HepG2 (cell line): ENCODE results near the gene SPPL3. TPM values are rescaled to one million over a fixed set of nuclear protein-coding genes. Genes with fewer than 3 reads are reported as not detected.

Experiments used
- ATAC-seq: fragments of 200-7000 bp; cut with Tn5 transposase; 3 replicates; pipeline ENCODE4 v1.9.1; 2020; ENCODE audit warnings: mild to moderate bottlenecking, moderate library complexity
- BruUV-seq: library from RNA; stranded (reverse); fragments of 400-500 nt; replicated peaks from 2 replicates; lab custom pipeline; 2021; lab: Mats Ljungman, UMichigan
- CTCF ChIA-PET: fragments of 300-600 bp; formaldehyde crosslinking; extraction: SDS; loops from one replicate; lab custom pipeline; 2021; ENCODE audit warnings: low total read pairs, inconsistent platforms, low intra/inter-chr PET ratio; lab: Yijun Ruan, JAX
- POLR2A ChIA-PET: fragments of 350-600 bp; sonication (Branson Sonifier 250); formaldehyde crosslinking; loops from one replicate; lab custom pipeline; 2020; ENCODE audit warnings: antibody characterized with exemption, inconsistent platforms; lab: Yijun Ruan, JAX
- DNase-seq: peaks from one replicate; pipeline ENCODE4 v3.0.0-alpha.2; 2015; ENCODE audit warnings: low spot score
- FAIRE-seq: peaks from 3 replicates; lab custom pipeline; 2011; peaks lifted over from hg19 to GRCh38; lab: Jason Lieb, UNC
- H2AFZ ChIP-seq: one replicate; pipeline ENCODE4 v1.6.1; 2011; ENCODE audit warnings: low read length, inconsistent platforms
- H3K27ac ChIP-seq: fragments of 300-600 bp; 3 replicates; pipeline ENCODE4 v1.8.0; 2011; ENCODE audit warnings: mixed run types, mild to moderate bottlenecking, mixed read lengths, low read length, inconsistent platforms; ENCODE audit not compliant: insufficient read depth; ENCODE audit errors: extremely low read length
- H3K27me3 ChIP-seq, 2 experiments: fragments of 200-600 bp in 1 of 2; 2 replicates in 1 of 2; 3 replicates in 1 of 2; pipeline versions ENCODE4 v1.6.0 to v1.8.0; 2011; ENCODE audit warnings: low read length in 2 of 2, mild to moderate bottlenecking in 2 of 2, moderate library complexity in 2 of 2, inconsistent platforms in 1 of 2; ENCODE audit not compliant: insufficient read depth in 2 of 2, control insufficient read depth in 1 of 2
- H3K36me3 ChIP-seq, 2 experiments: fragments of 200-600 bp in 1 of 2; replicated peaks in 1 of 2; 2 replicates in 1 of 2; 3 replicates in 1 of 2; pipeline versions ENCODE4 v1.5.1 to v1.8.0; 2011; ENCODE audit warnings: low read length in 2 of 2, inconsistent platforms in 1 of 2; ENCODE audit not compliant: insufficient read depth in 2 of 2, control insufficient read depth in 1 of 2
- H3K4me1 ChIP-seq: 2 replicates; pipeline ENCODE4 v1.5.1; 2012; ENCODE audit warnings: low read length, inconsistent platforms; ENCODE audit not compliant: insufficient read depth
- H3K4me2 ChIP-seq: 2 replicates; pipeline ENCODE4 v1.6.0; 2011; ENCODE audit warnings: low read depth, low read length, inconsistent platforms
- H3K4me3 ChIP-seq, 3 experiments: fragments of 200-600 bp in 1 of 3; sonication (generic), shearing (Covaris generic) in 1 of 3; replicated peaks in 1 of 3; 2 replicates each; pipeline ENCODE4 v1.5.1; 2011 to 2016; ENCODE audit warnings: low read length in 3 of 3, inconsistent platforms in 2 of 3, low read depth in 2 of 3, mild to moderate bottlenecking in 2 of 3, control low read depth in 1 of 3, mixed read lengths in 1 of 3; ENCODE audit not compliant: insufficient read depth in 1 of 3
- H3K79me2 ChIP-seq: one replicate; pipeline ENCODE4 v1.6.1; 2011; ENCODE audit warnings: low read length, inconsistent platforms; ENCODE audit not compliant: insufficient read depth
- H3K9ac ChIP-seq: 2 replicates; pipeline ENCODE4 v1.6.0; 2011; ENCODE audit warnings: mild to moderate bottlenecking, low read depth, low read length, inconsistent platforms; ENCODE audit not compliant: insufficient read depth
- H3K9me3 ChIP-seq: 2 replicates; pipeline ENCODE4 v1.5.1; 2012; ENCODE audit warnings: mild to moderate bottlenecking, low read length
- H4K20me1 ChIP-seq: 2 replicates; pipeline ENCODE4 v1.6.0; 2011; ENCODE audit warnings: inconsistent platforms, mild to moderate bottlenecking, low read length, moderate library complexity; ENCODE audit not compliant: insufficient read depth
- ARNTL ChIP-seq: sonication (generic); formaldehyde crosslinking; IDR thresholded peaks from 2 replicates; pipeline ENCODE4 v1.4.0; 2020; ENCODE audit warnings: mild to moderate bottlenecking, missing genetic modification reagents
- ATF3 ChIP-seq: sonication (generic); formaldehyde crosslinking; IDR thresholded peaks from 2 replicates; pipeline ENCODE4 v1.4.0; 2020; ENCODE audit warnings: missing genetic modification reagents
- DZIP1 ChIP-seq: sonication (generic); formaldehyde crosslinking; IDR thresholded peaks from 2 replicates; pipeline ENCODE4 v1.5.0; 2020; ENCODE audit warnings: mild to moderate bottlenecking, missing genetic modification reagents
- LRRFIP1 ChIP-seq: sonication (generic); formaldehyde crosslinking; conservative IDR thresholded peaks from 2 replicates; pipeline ENCODE4 v1.4.0; 2020; ENCODE audit warnings: missing genetic modification reagents
- MYPOP ChIP-seq: sonication (generic); formaldehyde crosslinking; IDR thresholded peaks from 2 replicates; pipeline ENCODE4 v1.8.1; 2023; ENCODE audit warnings: mild to moderate bottlenecking, moderate library complexity, missing genetic modification reagents
- NFYC ChIP-seq: IDR thresholded peaks from 2 replicates; pipeline ENCODE4 v1.6.1; 2016; ENCODE audit warnings: missing genetic modification reagents, missing compliant biosample characterization
- NR2F1 ChIP-seq, 2 experiments: fragments of 450-650 bp in 1 of 2; formaldehyde crosslinking in 1 of 2; IDR thresholded peaks; 2 replicates each; pipeline versions ENCODE4 v1.5.0 to v1.6.1; 2016 to 2020; ENCODE audit warnings: mild to moderate bottlenecking in 1 of 2, missing compliant biosample characterization in 1 of 2, missing genetic modification reagents in 1 of 2, moderate library complexity in 1 of 2
- POLR2AphosphoS5 ChIP-seq: IDR thresholded peaks from 2 replicates; pipeline ENCODE4 v1.6.1; 2012; ENCODE audit warnings: low read depth, low read length
- THAP11 ChIP-seq: IDR thresholded peaks from 2 replicates; pipeline ENCODE4 v1.6.1; 2016; ENCODE audit warnings: missing biosample characterization, missing genetic modification reagents
- ZBTB7A ChIP-seq: sonication (generic); formaldehyde crosslinking; IDR thresholded peaks from 2 replicates; pipeline ENCODE4 v1.8.0; 2022; ENCODE audit warnings: mild to moderate bottlenecking, missing genetic modification reagents
- ZNF124 ChIP-seq: sonication (generic); formaldehyde crosslinking; IDR thresholded peaks from 2 replicates; pipeline ENCODE4 v1.4.0; 2020; ENCODE audit warnings: missing genetic modification reagents
- ZNF546 ChIP-seq: sonication (generic); formaldehyde crosslinking; conservative IDR thresholded peaks from 2 replicates; pipeline ENCODE4 v1.8.1; 2023; ENCODE audit warnings: mild to moderate bottlenecking, missing genetic modification reagents
- ZNF761 ChIP-seq: sonication (generic); formaldehyde crosslinking; conservative IDR thresholded peaks from 2 replicates; pipeline ENCODE4 v1.4.0; 2020; ENCODE audit warnings: mild to moderate bottlenecking, missing genetic modification reagents
- ZNF781 ChIP-seq: sonication (generic); formaldehyde crosslinking; IDR thresholded peaks from 2 replicates; pipeline ENCODE4 v1.5.1; 2020; ENCODE audit warnings: borderline replicate concordance, mild to moderate bottlenecking, missing genetic modification reagents; ENCODE audit errors: not compliant biosample characterization
- ZNF816 ChIP-seq: sonication (generic); formaldehyde crosslinking; IDR thresholded peaks from 2 replicates; pipeline ENCODE4 v1.8.0; 2022; ENCODE audit warnings: missing genetic modification reagents, mild to moderate bottlenecking, borderline replicate concordance
- ZSCAN25 ChIP-seq: sonication (generic); formaldehyde crosslinking; IDR thresholded peaks from 2 replicates; pipeline ENCODE4 v1.8.0; 2022; ENCODE audit warnings: mild to moderate bottlenecking, missing genetic modification reagents
- WGBS: methylation state at CpG from one replicate; pipeline ENCODE4 v1.1.6; 2017; ENCODE audit warnings: low lambda C conversion rate; 5-methylcytosine and 5-hydroxymethylcytosine counted together
- in situ Hi-C: cut with HindIII; loops from 2 replicates; pipeline ENCODE4 v1.10.0; 2017; ENCODE audit warnings: low pct_unique_long_range_greater_than_20kb; ENCODE audit not compliant: extremely low pct_ligation_motif_present
- intact Hi-C: fragments of 100-400 bp; cut with micrococcal nuclease; formaldehyde crosslinking; loops from one replicate; pipeline ENCODE4 v1.10.0; 2022; ENCODE audit not compliant: unreplicated experiment
- polyA plus RNA-seq, 8 experiments: library from polyadenylated mRNA; depleted of rRNA in 3 of 8; stranded (reverse) in 7 of 8; unstranded in 1 of 8; fragments of >200 nt; fragmentation: Illumina TruSeq in 4 of 8; extraction: Trizol in 4 of 8; gene quantifications; 2 replicates each; pipeline versions ENCODE4 v1.2.1 to v1.2.3, GENCODE V29; 2011 to 2016; ENCODE audit warnings: low read depth in 4 of 8, missing spikeins in 1 of 8, mixed read lengths in 1 of 8; ENCODE audit not compliant: insufficient read depth in 1 of 8
- total RNA-seq, 5 experiments: library from RNA; depleted of rRNA; stranded (reverse); fragments of >200 nt; fragmentation: Illumina TruSeq; extraction: Trizol; gene quantifications; 2 replicates each; pipeline ENCODE4 v1.2.3, GENCODE V29; 2016; ENCODE audit warnings: low read depth in 1 of 5
- TF ChIP-seq, protein P1 (sequence below): sonication (generic); formaldehyde crosslinking; IDR thresholded peaks from 2 replicates; pipeline ENCODE4 v1.4.0; 2020; ENCODE audit warnings: missing genetic modification reagents, borderline replicate concordance

The SPPL3 gene
- total and polyA plus RNA-seq, 2 of the 13 experiments (the other 11 are each of a cell fraction or from before 2014, with no cell fraction given): 8.9 to 9.1 TPM

DNA sequence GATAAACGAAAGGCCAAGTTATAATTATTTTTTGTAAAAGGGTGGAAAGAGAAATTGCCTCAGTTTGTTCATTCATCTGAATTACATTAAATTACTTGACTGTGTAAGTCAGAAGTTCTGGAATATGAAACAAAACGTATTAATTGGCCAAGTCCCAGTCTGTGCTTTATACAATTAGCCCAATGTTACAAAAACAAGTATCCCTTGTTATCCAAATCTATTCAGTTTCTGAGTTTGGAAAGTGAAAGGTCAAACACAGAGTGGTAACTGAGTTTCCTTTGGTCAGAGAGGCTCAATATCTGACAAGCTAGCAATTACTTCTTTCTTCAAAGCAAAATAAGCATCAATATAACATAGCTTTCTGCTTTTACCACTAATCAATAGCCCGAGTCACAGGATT, 62.6 kb downstream of the SPPL3 start (continued):
- TF ChIP-seq LRRFIP1: no peak
- no peak for TF ChIP-seq NR2F1 (CRISPR knock-in tag; IDR thresholded peaks at IDR 0.05)
- TF ChIP-seq ZNF546: no peak
- TF ChIP-seq ARNTL (CRISPR knock-in tag): no peak
- TF ChIP-seq ATF3 (CRISPR knock-in tag): no peak
- TF ChIP-seq ZNF781 (CRISPR knock-in tag): no peak
- no peak for TF ChIP-seq ZNF816 (CRISPR knock-in tag)

GRCh38 chr12:120839503-120839902, 64.7 kb downstream of the SPPL3 start:
- peaks cover 8% of the 10 kb centered on the region for H3K79me2 ChIP-seq
- WGBS: 94% methylated on average over 1 of the region's 1 CpG
- DNase-seq (no peak), ATAC-seq (no peak), FAIRE-seq (no peak)
- H4K20me1 ChIP-seq: 0 out of 2 replicates have a peak, but pooled peaks cover 4% of the 10 kb centered on the region
- H3K27ac ChIP-seq: no peak overlapping the region
- H3K4me2 ChIP-seq: no peak overlapping the region
- intact Hi-C loops: no loop called here
- BruUV-seq: no TSS peak
- ChIA-PET POLR2A (no interaction called here), CTCF (no interaction called here)
- no peak overlapping the region for H3K4me3 ChIP-seq
- H3K9ac ChIP-seq: no peak overlapping the region
- in situ Hi-C loops: no loop called here
- no peaks in the 10 kb centered on the region for H3K36me3 ChIP-seq
- no peaks in the 10 kb centered on the region for H3K4me1 ChIP-seq
- H3K27me3 ChIP-seq: no peaks in the 10 kb centered on the region
- H2AFZ ChIP-seq: no peak overlapping the region
- H3K9me3 ChIP-seq: no peaks in the 10 kb centered on the region
- no peak for TF ChIP-seq ZBTB7A (CRISPR knock-in tag)
- TF ChIP-seq MYPOP (CRISPR knock-in tag): no peak
- TF ChIP-seq THAP11 (CRISPR knock-in tag): no peak
- no peak for TF ChIP-seq ZSCAN25 (CRISPR knock-in tag)
- no peak for TF ChIP-seq DZIP1 (CRISPR knock-in tag)
- TF ChIP-seq, protein P1, sequence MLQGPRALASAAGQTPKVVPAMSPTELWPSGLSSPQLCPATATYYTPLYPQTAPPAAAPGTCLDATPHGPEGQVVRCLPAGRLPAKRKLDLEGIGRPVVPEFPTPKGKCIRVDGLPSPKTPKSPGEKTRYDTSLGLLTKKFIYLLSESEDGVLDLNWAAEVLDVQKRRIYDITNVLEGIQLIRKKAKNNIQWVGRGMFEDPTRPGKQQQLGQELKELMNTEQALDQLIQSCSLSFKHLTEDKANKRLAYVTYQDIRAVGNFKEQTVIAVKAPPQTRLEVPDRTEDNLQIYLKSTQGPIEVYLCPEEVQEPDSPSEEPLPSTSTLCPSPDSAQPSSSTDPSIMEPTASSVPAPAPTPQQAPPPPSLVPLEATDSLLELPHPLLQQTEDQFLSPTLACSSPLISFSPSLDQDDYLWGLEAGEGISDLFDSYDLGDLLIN: no peak
- TF ChIP-seq NFYC (CRISPR knock-in tag): no peak
- TF ChIP-seq POLR2AphosphoS5: no peak
- no peak for TF ChIP-seq ZNF761 (CRISPR knock-in tag)
- TF ChIP-seq ZNF124 (CRISPR knock-in tag): no peak
